Measurements from ENCODE around the gene TCF7L1. TPM values are rescaled to one million over a fixed set of nuclear protein-coding genes. Genes with fewer than 3 reads are reported as not detected.
A peak's percentile ranks its signal among the peaks of the same experiment; 100 is the strongest.

TCF7L1 gene
- total and polyA plus RNA-seq, 9 of the 15 experiments (the other 6 are each of a cell fraction or from before 2014, with no cell fraction given): 0.03 to 0.11 (median 0.07) TPM; not detected in 5

DNA sequence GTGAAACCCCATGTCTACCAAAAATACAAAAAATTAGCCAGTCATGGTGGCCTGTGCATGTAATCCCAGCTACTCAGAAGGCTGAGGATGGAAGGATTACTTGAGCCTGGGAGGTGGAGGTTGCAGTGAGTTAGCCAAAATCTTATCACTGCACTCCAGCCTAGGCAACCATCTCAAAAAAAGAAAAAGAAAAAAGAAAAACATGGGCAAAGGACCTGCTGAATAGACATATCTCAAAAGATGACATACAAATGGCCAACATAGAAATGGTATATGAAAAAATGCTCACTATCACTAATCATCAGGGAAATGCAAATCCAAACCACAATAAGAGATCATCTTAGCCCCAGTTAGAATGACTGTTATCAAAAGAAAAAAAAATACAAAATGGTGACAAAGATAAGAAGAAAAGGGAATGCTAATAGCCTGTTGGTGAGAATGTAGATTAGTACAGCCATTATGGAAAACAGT, 196.0 kb downstream of the TCF7L1 start (continued):
- TF ChIP-seq, protein P1, sequence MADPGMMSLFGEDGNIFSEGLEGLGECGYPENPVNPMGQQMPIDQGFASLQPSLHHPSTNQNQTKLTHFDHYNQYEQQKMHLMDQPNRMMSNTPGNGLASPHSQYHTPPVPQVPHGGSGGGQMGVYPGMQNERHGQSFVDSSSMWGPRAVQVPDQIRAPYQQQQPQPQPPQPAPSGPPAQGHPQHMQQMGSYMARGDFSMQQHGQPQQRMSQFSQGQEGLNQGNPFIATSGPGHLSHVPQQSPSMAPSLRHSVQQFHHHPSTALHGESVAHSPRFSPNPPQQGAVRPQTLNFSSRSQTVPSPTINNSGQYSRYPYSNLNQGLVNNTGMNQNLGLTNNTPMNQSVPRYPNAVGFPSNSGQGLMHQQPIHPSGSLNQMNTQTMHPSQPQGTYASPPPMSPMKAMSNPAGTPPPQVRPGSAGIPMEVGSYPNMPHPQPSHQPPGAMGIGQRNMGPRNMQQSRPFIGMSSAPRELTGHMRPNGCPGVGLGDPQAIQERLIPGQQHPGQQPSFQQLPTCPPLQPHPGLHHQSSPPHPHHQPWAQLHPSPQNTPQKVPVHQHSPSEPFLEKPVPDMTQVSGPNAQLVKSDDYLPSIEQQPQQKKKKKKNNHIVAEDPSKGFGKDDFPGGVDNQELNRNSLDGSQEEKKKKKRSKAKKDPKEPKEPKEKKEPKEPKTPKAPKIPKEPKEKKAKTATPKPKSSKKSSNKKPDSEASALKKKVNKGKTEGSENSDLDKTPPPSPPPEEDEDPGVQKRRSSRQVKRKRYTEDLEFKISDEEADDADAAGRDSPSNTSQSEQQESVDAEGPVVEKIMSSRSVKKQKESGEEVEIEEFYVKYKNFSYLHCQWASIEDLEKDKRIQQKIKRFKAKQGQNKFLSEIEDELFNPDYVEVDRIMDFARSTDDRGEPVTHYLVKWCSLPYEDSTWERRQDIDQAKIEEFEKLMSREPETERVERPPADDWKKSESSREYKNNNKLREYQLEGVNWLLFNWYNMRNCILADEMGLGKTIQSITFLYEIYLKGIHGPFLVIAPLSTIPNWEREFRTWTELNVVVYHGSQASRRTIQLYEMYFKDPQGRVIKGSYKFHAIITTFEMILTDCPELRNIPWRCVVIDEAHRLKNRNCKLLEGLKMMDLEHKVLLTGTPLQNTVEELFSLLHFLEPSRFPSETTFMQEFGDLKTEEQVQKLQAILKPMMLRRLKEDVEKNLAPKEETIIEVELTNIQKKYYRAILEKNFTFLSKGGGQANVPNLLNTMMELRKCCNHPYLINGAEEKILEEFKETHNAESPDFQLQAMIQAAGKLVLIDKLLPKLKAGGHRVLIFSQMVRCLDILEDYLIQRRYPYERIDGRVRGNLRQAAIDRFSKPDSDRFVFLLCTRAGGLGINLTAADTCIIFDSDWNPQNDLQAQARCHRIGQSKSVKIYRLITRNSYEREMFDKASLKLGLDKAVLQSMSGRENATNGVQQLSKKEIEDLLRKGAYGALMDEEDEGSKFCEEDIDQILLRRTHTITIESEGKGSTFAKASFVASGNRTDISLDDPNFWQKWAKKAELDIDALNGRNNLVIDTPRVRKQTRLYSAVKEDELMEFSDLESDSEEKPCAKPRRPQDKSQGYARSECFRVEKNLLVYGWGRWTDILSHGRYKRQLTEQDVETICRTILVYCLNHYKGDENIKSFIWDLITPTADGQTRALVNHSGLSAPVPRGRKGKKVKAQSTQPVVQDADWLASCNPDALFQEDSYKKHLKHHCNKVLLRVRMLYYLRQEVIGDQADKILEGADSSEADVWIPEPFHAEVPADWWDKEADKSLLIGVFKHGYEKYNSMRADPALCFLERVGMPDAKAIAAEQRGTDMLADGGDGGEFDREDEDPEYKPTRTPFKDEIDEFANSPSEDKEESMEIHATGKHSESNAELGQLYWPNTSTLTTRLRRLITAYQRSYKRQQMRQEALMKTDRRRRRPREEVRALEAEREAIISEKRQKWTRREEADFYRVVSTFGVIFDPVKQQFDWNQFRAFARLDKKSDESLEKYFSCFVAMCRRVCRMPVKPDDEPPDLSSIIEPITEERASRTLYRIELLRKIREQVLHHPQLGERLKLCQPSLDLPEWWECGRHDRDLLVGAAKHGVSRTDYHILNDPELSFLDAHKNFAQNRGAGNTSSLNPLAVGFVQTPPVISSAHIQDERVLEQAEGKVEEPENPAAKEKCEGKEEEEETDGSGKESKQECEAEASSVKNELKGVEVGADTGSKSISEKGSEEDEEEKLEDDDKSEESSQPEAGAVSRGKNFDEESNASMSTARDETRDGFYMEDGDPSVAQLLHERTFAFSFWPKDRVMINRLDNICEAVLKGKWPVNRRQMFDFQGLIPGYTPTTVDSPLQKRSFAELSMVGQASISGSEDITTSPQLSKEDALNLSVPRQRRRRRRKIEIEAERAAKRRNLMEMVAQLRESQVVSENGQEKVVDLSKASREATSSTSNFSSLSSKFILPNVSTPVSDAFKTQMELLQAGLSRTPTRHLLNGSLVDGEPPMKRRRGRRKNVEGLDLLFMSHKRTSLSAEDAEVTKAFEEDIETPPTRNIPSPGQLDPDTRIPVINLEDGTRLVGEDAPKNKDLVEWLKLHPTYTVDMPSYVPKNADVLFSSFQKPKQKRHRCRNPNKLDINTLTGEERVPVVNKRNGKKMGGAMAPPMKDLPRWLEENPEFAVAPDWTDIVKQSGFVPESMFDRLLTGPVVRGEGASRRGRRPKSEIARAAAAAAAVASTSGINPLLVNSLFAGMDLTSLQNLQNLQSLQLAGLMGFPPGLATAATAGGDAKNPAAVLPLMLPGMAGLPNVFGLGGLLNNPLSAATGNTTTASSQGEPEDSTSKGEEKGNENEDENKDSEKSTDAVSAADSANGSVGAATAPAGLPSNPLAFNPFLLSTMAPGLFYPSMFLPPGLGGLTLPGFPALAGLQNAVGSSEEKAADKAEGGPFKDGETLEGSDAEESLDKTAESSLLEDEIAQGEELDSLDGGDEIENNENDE (IDR thresholded peaks at IDR 0.05; ENCODE audit: low read depth, low read length): no peak
- no peak for TF ChIP-seq KDM5B (IDR thresholded peaks at IDR 0.05; ENCODE audit: insufficient replicate concordance, low read depth, low read length)
- TF ChIP-seq FOXM1 (IDR thresholded peaks at IDR 0.05; ENCODE audit: low read depth): peak; percentile 31
- TF ChIP-seq FOXM1 (CRISPR knock-in tag; IDR thresholded peaks at IDR 0.05; ENCODE audit: low read depth): no peak
- no peak for TF ChIP-seq NFYB (IDR thresholded peaks at IDR 0.05; ENCODE audit: extremely low read depth, insufficient read length)
- TF ChIP-seq, protein P2, sequence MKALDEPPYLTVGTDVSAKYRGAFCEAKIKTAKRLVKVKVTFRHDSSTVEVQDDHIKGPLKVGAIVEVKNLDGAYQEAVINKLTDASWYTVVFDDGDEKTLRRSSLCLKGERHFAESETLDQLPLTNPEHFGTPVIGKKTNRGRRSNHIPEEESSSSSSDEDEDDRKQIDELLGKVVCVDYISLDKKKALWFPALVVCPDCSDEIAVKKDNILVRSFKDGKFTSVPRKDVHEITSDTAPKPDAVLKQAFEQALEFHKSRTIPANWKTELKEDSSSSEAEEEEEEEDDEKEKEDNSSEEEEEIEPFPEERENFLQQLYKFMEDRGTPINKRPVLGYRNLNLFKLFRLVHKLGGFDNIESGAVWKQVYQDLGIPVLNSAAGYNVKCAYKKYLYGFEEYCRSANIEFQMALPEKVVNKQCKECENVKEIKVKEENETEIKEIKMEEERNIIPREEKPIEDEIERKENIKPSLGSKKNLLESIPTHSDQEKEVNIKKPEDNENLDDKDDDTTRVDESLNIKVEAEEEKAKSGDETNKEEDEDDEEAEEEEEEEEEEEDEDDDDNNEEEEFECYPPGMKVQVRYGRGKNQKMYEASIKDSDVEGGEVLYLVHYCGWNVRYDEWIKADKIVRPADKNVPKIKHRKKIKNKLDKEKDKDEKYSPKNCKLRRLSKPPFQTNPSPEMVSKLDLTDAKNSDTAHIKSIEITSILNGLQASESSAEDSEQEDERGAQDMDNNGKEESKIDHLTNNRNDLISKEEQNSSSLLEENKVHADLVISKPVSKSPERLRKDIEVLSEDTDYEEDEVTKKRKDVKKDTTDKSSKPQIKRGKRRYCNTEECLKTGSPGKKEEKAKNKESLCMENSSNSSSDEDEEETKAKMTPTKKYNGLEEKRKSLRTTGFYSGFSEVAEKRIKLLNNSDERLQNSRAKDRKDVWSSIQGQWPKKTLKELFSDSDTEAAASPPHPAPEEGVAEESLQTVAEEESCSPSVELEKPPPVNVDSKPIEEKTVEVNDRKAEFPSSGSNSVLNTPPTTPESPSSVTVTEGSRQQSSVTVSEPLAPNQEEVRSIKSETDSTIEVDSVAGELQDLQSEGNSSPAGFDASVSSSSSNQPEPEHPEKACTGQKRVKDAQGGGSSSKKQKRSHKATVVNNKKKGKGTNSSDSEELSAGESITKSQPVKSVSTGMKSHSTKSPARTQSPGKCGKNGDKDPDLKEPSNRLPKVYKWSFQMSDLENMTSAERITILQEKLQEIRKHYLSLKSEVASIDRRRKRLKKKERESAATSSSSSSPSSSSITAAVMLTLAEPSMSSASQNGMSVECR (CRISPR knock-in tag; IDR thresholded peaks at IDR 0.05): no peak
- no peak for TF ChIP-seq MEF2A (IDR thresholded peaks at IDR 0.05; ENCODE audit: control insufficient read depth, low read depth, low read length)
- no peak for TF ChIP-seq CREB1 (IDR thresholded peaks at IDR 0.05)
- no peak for TF ChIP-seq CREB1 (CRISPR knock-in tag; IDR thresholded peaks at IDR 0.05)
- no peak; the same call in 1 of the 2 replicates for TF ChIP-seq KHSRP (IDR thresholded peaks at IDR 0.05)
- no peak for TF ChIP-seq RBFOX2 (IDR thresholded peaks at IDR 0.05; ENCODE audit: low read depth, low read length)
- no peak for TF ChIP-seq SIX5 (IDR thresholded peaks at IDR 0.05; ENCODE audit: borderline replicate concordance in 1 of 2, insufficient read depth in 1 of 2, low read depth in 1 of 2, low read length in 2 of 2)
- peak; percentile 99 for TF ChIP-seq ZNF316 (IDR thresholded peaks at IDR 0.05)
- TF ChIP-seq PURB (CRISPR knock-in tag; IDR thresholded peaks at IDR 0.05; ENCODE audit: low read depth): no peak

Data from K562 (cell line).